HEK293 (cell line): ENCODE measurements around the gene DCBLD2.
"Not testable (repeated sequence)": the region's sequence is repeated elsewhere in the genome, so short reads cannot be mapped to it uniquely, and the experiment has no call there.

Experiments
- CTCF ChIA-PET: fragments of 350-600 bp; formaldehyde crosslinking; extraction: SDS; loops from one replicate; lab custom pipeline; 2021; ENCODE audit warnings: antibody characterized with exemption; lab: Yijun Ruan, JAX
- POLR2A ChIA-PET: fragments of 300-600 bp; formaldehyde crosslinking; extraction: SDS; loops from one replicate; lab custom pipeline; 2020; ENCODE audit warnings: antibody characterized with exemption, inconsistent platforms; lab: Yijun Ruan, JAX
- H3K27ac ChIP-seq: fragments of 200-500 bp; sonication (Bioruptor generic); 2 replicates; pipeline ENCODE4 v1.5.1; 2014; ENCODE audit warnings: low read depth, low read length, control low read depth, inconsistent platforms; ENCODE audit errors: extremely low read depth
- H3K36me3 ChIP-seq, 2 experiments: fragments of 200-500 bp in 1 of 2; sonication (Bioruptor generic) in 1 of 2; 1 replicate in 1 of 2; 2 replicates in 1 of 2; pipeline ENCODE4 v1.5.1; 2014 to 2017; ENCODE audit warnings: inconsistent platforms in 2 of 2, low read length in 2 of 2; ENCODE audit not compliant: control insufficient read depth in 2 of 2, insufficient read depth in 1 of 2
- H3K4me1 ChIP-seq: fragments of 200-500 bp; sonication (Bioruptor generic); 2 replicates; pipeline ENCODE4 v1.5.1; 2014; ENCODE audit warnings: mild to moderate bottlenecking, low read length, inconsistent platforms; ENCODE audit not compliant: control insufficient read depth, insufficient read depth
- H3K4me3 ChIP-seq: 2 replicates; pipeline ENCODE4 v1.5.1; 2011; ENCODE audit warnings: low read depth, mild to moderate bottlenecking, control low read depth, low read length, moderate library complexity
- H3K9me3 ChIP-seq: fragments of 200-500 bp; sonication (Bioruptor generic); 2 replicates; pipeline ENCODE4 v1.5.1; 2014; ENCODE audit warnings: low read depth, low read length, inconsistent platforms; ENCODE audit not compliant: control insufficient read depth, insufficient read depth
- HOXC10 ChIP-seq: sonication (generic); formaldehyde crosslinking; IDR thresholded peaks from 2 replicates; pipeline ENCODE4 v1.8.1; 2023; ENCODE audit warnings: mild to moderate bottlenecking, missing genetic modification reagents
- TCF7L2 ChIP-seq: IDR thresholded peaks from 2 replicates; pipeline ENCODE4 v1.6.1; 2011; ENCODE audit warnings: low read depth, mild to moderate bottlenecking, inconsistent platforms, low read length, moderate library complexity, borderline replicate concordance
- ZBTB1 ChIP-seq: fragments of 450-650 bp; formaldehyde crosslinking; IDR thresholded peaks from 2 replicates; pipeline ENCODE4 v1.5.1; 2016; ENCODE audit warnings: missing biosample characterization, missing genetic modification characterization
- ZBTB8A ChIP-seq: fragments of 450-650 bp; formaldehyde crosslinking; IDR thresholded peaks from 2 replicates; pipeline ENCODE4 v1.5.1; 2016; ENCODE audit warnings: missing biosample characterization, missing genetic modification characterization
- ZFP37 ChIP-seq: fragments of 450-650 bp; formaldehyde crosslinking; IDR thresholded peaks from 2 replicates; pipeline ENCODE4 v1.5.1; 2016; ENCODE audit warnings: missing biosample characterization, missing genetic modification characterization
- ZFP69B ChIP-seq: fragments of 450-650 bp; formaldehyde crosslinking; IDR thresholded peaks from 2 replicates; pipeline ENCODE4 v1.5.1; 2016; ENCODE audit warnings: missing biosample characterization, missing genetic modification characterization
- ZNF146 ChIP-seq: fragments of 450-650 bp; formaldehyde crosslinking; IDR thresholded peaks from 2 replicates; pipeline ENCODE4 v1.5.1; 2016; ENCODE audit warnings: missing biosample characterization, missing genetic modification characterization
- ZNF248 ChIP-seq: fragments of 450-650 bp; formaldehyde crosslinking; IDR thresholded peaks from 2 replicates; pipeline ENCODE4 v1.5.1; 2017; ENCODE audit warnings: missing biosample characterization, missing genetic modification characterization
- ZNF302 ChIP-seq: fragments of 450-650 bp; formaldehyde crosslinking; IDR thresholded peaks from 2 replicates; pipeline ENCODE4 v1.5.1; 2016; ENCODE audit warnings: missing biosample characterization, missing genetic modification characterization, low read depth
- ZNF48 ChIP-seq: fragments of 450-650 bp; formaldehyde crosslinking; IDR thresholded peaks from 2 replicates; pipeline ENCODE4 v1.5.1; 2016; ENCODE audit warnings: missing biosample characterization, missing genetic modification characterization
- ZNF521 ChIP-seq: fragments of 450-650 bp; formaldehyde crosslinking; IDR thresholded peaks from 2 replicates; pipeline ENCODE4 v1.5.1; 2017; ENCODE audit warnings: missing biosample characterization, mild to moderate bottlenecking, missing genetic modification characterization
- ZNF658 ChIP-seq: fragments of 450-650 bp; formaldehyde crosslinking; IDR thresholded peaks from 2 replicates; pipeline ENCODE4; 2016; ENCODE audit warnings: missing biosample characterization, missing genetic modification characterization
- ZNF777 ChIP-seq: fragments of 450-650 bp; formaldehyde crosslinking; IDR thresholded peaks from 2 replicates; pipeline ENCODE4 v1.5.1; 2017; ENCODE audit warnings: missing biosample characterization, missing genetic modification characterization, borderline replicate concordance
- ZNF791 ChIP-seq: fragments of 450-650 bp; formaldehyde crosslinking; IDR thresholded peaks from 2 replicates; pipeline ENCODE4 v1.5.1; 2016; ENCODE audit warnings: missing biosample characterization, missing genetic modification characterization
- ZXDB ChIP-seq: fragments of 450-650 bp; formaldehyde crosslinking; IDR thresholded peaks from 2 replicates; pipeline ENCODE4 v1.5.1; 2016; ENCODE audit warnings: missing biosample characterization, missing genetic modification characterization
- TF ChIP-seq, protein P1 (sequence below): fragments of 450-650 bp; IDR thresholded peaks from 2 replicates; pipeline ENCODE4 v1.5.1; 2018; ENCODE audit warnings: missing biosample characterization, mild to moderate bottlenecking, missing genetic modification characterization
- TF ChIP-seq, protein P2 (sequence below): fragments of 450-650 bp; formaldehyde crosslinking; IDR thresholded peaks from 2 replicates; pipeline ENCODE4 v1.5.1; 2016; ENCODE audit warnings: missing biosample characterization, missing genetic modification characterization
- TF ChIP-seq, protein P3 (sequence below): IDR thresholded peaks from 2 replicates; pipeline ENCODE4 v1.6.1; 2011; ENCODE audit warnings: mild to moderate bottlenecking, low read depth, low read length, borderline replicate concordance
- TF ChIP-seq, protein P4 (sequence below): fragments of 450-650 bp; formaldehyde crosslinking; IDR thresholded peaks from 2 replicates; pipeline ENCODE4 v1.5.1; 2016; ENCODE audit warnings: missing biosample characterization, missing genetic modification characterization
- TF ChIP-seq, protein P5 (sequence below): fragments of 450-650 bp; formaldehyde crosslinking; IDR thresholded peaks from 2 replicates; pipeline ENCODE4 v1.5.1; 2016; ENCODE audit warnings: missing biosample characterization, missing genetic modification characterization

The DCBLD2 gene

DNA sequence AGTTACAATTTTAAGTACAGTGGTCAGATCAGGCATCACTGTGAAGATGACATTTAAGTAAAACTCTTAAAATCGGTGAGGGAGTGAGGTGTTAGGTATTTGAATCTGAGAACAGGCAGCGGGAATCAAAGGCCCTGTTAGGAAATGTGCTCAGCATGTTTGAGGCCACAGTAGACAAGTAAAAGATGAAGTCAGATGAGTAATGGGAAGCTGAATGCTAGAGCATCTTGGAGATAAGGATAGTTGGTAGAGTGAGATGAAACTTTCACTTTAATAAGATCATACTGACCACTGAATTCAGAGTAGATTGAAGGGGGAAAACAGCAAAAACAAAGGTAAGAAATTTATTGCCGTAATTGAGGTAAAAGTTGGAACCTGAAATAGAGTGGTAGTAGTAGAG is 61.6 kb downstream of the DCBLD2 start:
- Histone ChIP-seq H3K4me1 (no peaks in the 10 kb centered on the region), H3K27ac (no peak overlapping the region), H3K9me3 (no peaks in the 10 kb centered on the region), H3K36me3 (peaks cover 0 to 8% of the 10 kb centered on the region in 2 experiments; a peak in 1 of 3 replicates), H3K4me3 (no peak overlapping the region)
- no peak for TF ChIP-seq ZBTB8A (tag by site-specific recombination)
- no peak for TF ChIP-seq ZBTB1
- no peak for TF ChIP-seq ZFP69B (tag by site-specific recombination)
- ChIA-PET CTCF (no interaction called here), POLR2A (no interaction called here)

DNA sequence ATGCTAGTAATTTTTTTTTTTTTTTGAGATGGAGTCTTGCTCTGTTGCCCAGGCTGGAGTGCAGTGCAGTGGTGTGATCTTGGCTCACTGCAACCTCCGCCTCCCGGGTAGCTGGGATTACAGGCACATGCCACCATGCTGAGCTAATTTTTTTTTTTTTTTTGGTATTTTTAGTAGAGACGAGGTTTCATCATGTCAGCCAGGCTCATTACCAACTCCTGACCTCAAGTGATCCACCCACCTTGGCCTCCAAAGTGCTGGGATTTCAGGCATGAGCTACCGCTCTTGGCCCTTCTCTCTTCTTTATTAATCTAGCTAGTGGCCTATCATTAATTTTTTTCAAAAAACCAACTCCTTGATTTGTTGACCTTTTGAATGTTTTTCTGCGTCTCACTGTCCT is 70.4 kb downstream of the DCBLD2 start:
- H3K9me3 ChIP-seq, POLR2A ChIA-PET, H3K4me1 ChIP-seq, H3K36me3 ChIP-seq, H3K4me3 ChIP-seq, H3K27ac ChIP-seq: not testable (repeated sequence)
- CTCF ChIA-PET, result interaction anchor here (0.6 to 0.7 kb wide), 2 partner anchors 19 to 95 kb away, joined by 4 read pairs; no protein-coding TSS in a partner anchor

DNA sequence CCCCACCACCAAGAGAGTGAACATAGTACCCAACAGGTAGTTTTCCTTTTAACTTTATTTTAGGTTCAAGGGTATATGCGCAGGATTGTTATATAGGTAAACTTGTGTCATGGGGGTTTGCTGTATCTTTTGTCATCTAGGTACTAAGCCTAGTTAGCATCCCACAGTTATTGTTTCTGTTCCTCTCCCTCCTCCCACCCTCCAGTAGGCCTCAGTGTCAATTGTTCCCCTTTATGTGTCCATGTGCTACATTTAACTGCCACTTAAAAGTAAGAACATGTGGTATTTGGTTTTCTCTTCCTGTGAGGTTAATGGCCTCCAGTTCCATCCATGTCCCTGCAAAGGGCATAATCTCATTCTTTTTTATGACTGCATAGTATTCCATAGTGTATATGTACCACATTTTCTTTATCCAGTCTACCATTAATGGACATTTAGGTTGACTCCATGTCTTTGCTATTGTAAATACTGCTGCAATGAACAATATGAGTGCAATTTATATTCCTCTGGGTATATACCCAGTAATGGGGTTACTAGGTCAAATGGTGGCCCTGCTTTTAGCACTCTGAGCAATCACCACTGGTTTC is 72.2 kb downstream of the DCBLD2 start:
- POLR2A ChIA-PET, result no interaction called here

DNA sequence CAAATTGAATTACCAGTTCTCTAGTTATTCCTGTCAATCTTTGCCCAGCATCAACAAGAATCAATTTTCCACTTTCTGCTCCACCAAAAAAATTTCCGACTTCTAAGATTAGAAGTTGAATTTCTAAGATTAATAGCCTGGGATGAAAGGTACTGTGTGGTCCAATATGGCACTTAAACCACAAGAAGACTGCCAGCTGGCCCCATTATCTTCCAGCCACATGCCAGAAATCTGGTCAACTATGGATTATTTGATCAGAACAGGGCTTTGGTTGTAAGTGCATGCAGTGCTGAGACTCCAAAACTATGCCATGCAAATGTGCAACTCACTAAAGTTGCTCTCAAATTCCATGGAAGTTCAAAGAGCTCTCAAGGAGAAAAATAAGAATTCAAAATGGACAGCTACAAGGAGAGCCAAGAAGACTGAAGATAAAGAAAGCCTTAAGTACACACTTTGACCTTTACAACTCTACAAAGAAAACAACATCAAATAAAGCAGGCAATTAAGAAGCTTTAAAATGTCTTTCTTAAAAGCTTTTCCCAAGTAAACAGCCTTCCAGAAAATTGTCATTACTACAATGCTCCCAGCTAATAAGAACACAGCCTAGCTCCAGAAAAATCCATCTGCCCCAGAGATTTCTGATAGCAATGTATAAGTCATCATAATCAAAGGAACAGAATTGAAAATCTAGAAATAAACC is 74.1 kb downstream of the DCBLD2 start:
- ChIA-PET CTCF (interaction anchor here (0.6 to 1.4 kb wide), 3 partner anchors 10 to 1592 kb away, joined by 3 to 5 read pairs (median 4); no protein-coding TSS in a partner anchor), POLR2A (no interaction called here)
- Histone ChIP-seq H3K9me3 (no peaks in the 10 kb centered on the region), H3K27ac (no peak overlapping the region), H3K36me3 (no peaks in the 10 kb centered on the region), H3K4me1 (no peaks in the 10 kb centered on the region), H3K4me3 (no peak overlapping the region)
- no peak for TF ChIP-seq ZNF791 (tag by site-specific recombination)
- no peak for TF ChIP-seq ZXDB (tag by site-specific recombination)
- TF ChIP-seq ZNF658 (tag by site-specific recombination), result no peak
- TF ChIP-seq ZNF302 (tag by site-specific recombination), result no peak
- TF ChIP-seq ZNF777 (tag by site-specific recombination), result no peak
- TF ChIP-seq, protein P1, sequence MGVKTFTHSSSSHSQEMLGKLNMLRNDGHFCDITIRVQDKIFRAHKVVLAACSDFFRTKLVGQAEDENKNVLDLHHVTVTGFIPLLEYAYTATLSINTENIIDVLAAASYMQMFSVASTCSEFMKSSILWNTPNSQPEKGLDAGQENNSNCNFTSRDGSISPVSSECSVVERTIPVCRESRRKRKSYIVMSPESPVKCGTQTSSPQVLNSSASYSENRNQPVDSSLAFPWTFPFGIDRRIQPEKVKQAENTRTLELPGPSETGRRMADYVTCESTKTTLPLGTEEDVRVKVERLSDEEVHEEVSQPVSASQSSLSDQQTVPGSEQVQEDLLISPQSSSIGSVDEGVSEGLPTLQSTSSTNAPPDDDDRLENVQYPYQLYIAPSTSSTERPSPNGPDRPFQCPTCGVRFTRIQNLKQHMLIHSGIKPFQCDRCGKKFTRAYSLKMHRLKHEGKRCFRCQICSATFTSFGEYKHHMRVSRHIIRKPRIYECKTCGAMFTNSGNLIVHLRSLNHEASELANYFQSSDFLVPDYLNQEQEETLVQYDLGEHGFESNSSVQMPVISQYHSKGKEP, result no peak
- TF ChIP-seq, protein P2, sequence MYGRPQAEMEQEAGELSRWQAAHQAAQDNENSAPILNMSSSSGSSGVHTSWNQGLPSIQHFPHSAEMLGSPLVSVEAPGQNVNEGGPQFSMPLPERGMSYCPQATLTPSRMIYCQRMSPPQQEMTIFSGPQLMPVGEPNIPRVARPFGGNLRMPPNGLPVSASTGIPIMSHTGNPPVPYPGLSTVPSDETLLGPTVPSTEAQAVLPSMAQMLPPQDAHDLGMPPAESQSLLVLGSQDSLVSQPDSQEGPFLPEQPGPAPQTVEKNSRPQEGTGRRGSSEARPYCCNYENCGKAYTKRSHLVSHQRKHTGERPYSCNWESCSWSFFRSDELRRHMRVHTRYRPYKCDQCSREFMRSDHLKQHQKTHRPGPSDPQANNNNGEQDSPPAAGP (tag by site-specific recombination), result no peak
- TF ChIP-seq, protein P3, sequence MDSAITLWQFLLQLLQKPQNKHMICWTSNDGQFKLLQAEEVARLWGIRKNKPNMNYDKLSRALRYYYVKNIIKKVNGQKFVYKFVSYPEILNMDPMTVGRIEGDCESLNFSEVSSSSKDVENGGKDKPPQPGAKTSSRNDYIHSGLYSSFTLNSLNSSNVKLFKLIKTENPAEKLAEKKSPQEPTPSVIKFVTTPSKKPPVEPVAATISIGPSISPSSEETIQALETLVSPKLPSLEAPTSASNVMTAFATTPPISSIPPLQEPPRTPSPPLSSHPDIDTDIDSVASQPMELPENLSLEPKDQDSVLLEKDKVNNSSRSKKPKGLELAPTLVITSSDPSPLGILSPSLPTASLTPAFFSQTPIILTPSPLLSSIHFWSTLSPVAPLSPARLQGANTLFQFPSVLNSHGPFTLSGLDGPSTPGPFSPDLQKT, result no peak
- TF ChIP-seq, protein P4, sequence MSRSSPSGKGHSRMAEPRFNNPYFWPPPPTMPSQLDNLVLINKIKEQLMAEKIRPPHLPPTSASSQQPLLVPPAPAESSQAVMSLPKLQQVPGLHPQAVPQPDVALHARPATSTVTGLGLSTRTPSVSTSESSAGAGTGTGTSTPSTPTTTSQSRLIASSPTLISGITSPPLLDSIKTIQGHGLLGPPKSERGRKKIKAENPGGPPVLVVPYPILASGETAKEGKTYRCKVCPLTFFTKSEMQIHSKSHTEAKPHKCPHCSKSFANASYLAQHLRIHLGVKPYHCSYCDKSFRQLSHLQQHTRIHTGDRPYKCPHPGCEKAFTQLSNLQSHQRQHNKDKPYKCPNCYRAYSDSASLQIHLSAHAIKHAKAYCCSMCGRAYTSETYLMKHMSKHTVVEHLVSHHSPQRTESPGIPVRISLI (tag by site-specific recombination), result no peak
- TF ChIP-seq TCF7L2, result no peak
- no peak for TF ChIP-seq ZNF48 (tag by site-specific recombination)
- TF ChIP-seq ZNF248 (tag by site-specific recombination), result no peak
- no peak for TF ChIP-seq ZNF146 (tag by site-specific recombination)
- TF ChIP-seq ZFP37 (tag by site-specific recombination), result no peak
- TF ChIP-seq, protein P5, sequence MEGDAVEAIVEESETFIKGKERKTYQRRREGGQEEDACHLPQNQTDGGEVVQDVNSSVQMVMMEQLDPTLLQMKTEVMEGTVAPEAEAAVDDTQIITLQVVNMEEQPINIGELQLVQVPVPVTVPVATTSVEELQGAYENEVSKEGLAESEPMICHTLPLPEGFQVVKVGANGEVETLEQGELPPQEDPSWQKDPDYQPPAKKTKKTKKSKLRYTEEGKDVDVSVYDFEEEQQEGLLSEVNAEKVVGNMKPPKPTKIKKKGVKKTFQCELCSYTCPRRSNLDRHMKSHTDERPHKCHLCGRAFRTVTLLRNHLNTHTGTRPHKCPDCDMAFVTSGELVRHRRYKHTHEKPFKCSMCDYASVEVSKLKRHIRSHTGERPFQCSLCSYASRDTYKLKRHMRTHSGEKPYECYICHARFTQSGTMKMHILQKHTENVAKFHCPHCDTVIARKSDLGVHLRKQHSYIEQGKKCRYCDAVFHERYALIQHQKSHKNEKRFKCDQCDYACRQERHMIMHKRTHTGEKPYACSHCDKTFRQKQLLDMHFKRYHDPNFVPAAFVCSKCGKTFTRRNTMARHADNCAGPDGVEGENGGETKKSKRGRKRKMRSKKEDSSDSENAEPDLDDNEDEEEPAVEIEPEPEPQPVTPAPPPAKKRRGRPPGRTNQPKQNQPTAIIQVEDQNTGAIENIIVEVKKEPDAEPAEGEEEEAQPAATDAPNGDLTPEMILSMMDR (tag by site-specific recombination), result no peak
- TF ChIP-seq ZNF521 (tag by site-specific recombination), result no peak

More for the DNA sequence above, 72.2 kb downstream of the DCBLD2 start:
- H3K36me3 ChIP-seq, result no peaks in the 10 kb centered on the region
- H3K4me3 ChIP-seq, result no peak overlapping the region
- CTCF ChIA-PET, result interaction anchor here (0.6 kb wide), 1 partner anchor 167 kb away, joined by 7 read pairs; no protein-coding TSS in a partner anchor
- TF ChIP-seq HOXC10 (CRISPR knock-in tag) (no peak), ZNF146 (tag by site-specific recombination) (0 out of 2 replicates have a peak, but pooled peaks have one; percentile 37)
- H3K9me3 ChIP-seq, result no peaks in the 10 kb centered on the region
- no peaks in the 10 kb centered on the region for H3K4me1 ChIP-seq
- no peak overlapping the region for H3K27ac ChIP-seq
